ENCODE data around the gene BABAM2.

BABAM2 gene

DNA sequence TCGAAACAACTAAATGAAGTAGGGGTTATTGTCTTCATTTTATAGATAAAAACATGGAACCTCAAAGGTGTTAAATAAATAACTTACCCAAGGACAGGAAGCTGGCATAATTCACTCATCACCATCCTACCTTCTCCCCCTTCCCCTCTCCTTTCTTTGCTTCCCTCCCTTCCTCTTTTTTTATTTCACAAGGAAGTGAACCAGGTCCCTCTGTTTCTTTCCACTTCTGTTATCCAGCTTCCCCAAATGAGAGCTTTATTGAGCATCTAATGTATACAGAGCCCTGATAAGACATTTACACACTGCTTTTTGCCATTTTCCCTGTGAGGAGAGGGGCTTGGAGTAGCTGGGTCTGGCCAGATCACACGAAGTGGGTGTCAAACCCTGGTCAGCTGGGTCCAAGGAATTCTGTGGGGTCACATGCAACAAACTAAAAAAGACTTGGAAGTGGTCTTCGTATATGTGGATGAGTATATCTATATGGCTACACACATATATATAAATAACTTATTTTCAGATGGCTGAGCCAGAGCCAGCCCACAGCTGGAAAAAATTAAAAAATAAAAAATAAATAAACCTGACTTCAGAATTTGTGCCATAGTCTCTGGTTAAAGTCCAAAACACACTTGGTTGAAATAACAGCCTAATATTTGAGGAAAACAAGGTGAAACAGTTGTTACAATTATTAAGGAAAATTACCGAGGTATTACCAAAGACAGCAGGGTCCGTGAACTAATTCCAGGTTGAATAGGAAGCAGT lies 452.8 kb downstream of the BABAM2 start:
- DNase-seq (ENCODE audit: low read depth in 2 of 2): no peak

DNA sequence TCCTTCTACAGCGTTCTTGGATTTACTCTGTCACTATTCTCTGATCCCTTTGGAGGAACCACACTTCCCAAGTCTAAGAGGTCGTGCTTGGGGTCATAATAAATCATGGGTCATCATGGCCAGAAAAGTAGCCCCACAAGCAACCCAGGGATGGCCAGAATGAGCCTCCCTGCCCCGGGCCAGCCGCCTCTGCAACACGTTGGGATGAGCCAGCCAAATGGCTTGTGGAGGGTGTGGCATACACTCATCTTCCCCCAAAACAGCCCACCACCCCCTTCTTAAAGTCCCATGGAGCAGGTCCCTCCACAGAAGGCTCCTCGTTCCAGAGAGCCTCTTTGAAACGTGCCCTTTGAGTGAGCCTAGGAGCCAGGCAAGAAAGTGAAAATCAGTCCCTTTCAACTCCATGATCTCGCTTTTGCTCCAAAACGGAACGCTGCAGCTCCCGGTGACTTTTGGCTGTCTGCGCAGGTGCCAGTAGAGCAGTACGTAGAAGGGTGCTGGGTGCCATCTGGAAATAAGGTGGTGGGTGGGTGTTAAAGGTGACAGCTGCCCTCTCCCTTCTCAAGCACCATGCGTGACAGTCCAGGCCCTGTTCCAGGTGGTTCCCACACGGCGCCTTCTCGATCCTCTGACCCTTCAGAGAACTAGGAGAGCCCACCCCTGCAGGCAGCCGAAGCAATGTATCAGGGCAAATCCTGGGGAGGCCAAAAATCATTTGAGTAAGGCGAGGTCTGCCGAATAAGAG lies 453.6 kb downstream of the BABAM2 start:
- DNase-seq (ENCODE audit: low read depth in 2 of 2): no peak

DNA sequence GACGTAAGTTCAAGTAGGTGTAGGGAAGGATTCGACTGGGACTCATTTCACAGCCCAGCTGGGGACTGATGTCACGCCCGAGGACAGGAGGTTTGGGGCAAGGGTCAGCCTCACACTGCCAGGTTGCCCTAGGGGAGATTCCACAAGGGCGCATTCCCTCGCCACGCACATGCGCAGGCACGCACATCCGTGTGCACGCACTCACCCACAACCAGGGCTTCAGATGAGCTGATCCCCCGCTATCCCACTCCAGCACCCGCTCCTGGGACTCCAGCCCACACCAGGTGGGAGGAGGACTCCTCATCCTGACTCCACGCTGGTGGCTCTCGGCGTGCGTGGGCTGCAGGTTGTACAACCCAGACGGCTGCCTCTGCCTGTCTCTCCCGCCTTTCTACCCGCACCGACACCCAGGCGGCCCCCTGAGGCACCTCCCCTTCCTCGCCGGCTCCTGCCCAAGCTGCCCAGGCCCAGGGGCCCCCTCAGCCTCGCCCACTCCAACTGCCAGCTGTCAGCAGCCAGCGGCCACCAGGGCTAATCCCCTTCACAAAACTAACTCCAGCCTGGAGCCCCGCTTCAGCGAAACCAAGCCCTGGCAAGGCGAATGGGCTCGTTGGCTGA lies 454.3 kb downstream of the BABAM2 start:
- DNase-seq (ENCODE audit: low read depth in 2 of 2): no peak

DNA sequence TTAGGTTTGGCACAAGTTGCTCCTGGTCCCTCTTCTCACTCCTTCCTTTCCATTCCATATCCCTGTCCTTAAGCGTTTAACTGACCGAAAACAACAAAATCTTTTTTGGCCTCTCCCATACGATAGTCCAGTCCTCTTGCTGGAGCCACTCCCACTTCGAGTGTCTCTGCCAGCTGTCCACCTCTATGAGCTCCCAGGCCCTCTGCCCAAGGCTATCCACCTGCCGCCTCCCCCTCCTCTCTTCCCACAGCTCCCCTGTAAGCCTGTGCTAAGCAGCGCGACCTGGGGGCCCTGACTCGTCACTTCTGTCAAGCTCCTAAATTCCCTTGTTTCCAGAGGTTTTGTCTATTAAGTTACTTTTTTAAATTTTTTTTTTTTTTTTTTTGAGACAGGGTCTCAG lies 455.1 kb downstream of the BABAM2 start:
- no peak for DNase-seq (ENCODE audit: low read depth in 2 of 2)

DNA sequence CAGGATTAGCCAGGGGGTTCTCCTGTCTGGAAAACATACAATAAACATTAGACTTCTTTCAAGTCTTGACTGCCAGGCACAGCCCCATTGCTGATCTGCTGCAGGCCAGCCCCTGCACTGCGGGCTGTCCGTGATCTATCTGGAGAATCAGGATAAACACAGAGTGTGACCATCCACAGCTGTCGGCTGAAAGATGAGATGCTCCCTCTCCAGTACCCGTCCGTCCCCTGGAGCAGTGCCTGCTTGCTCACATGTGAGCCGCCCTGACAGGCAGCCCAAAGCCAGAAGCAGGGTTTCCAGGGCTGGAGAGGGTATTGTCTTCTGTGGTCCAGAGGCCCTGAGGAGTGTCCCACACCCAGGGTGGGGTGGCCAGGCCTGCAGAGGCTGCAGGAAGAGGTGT lies 456.1 kb downstream of the BABAM2 start:
- no peak for DNase-seq (ENCODE audit: low read depth in 2 of 2)

DNA sequence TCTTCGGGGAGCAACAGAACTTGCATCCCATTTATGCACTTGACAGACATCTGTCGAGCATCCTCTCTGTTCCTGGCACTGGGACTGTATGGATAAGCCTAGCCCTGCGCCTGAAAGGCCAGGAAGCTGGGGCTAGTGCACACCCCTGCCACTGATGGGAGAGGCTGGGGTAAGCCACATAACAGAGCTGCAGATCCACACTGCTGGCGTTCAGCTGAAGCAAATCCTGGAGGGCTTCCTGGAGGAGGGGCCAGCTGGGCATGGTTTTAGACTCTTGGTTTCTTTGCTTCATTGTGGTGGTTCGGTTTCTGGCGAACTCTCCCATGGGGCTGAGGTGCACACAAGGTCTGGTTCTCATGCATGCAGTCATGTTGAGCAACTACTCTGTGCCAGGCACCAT lies 456.7 kb downstream of the BABAM2 start:
- DNase-seq (ENCODE audit: low read depth in 2 of 2): no peak

DNA sequence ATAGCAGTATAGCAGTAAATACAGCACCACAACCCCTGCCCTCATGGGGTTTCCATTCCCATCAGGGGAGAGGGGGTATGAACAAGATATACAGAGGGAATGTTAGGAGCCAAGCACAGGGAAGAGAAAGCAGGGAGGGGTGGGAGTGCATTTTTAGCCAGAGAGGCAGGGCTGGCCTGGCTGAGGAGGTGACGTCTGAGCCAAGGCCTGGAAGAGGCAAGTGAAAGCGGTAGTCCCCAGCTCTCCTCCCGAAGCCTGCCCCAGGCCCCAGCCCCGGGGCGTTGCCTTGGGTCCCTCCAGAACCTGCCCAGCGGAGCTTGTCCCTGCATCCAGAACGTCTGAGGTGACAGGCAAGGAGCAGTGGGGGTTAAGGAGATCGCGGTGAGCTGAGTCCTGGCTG lies 457.1 kb downstream of the BABAM2 start:
- DNase-seq (ENCODE audit: low read depth in 2 of 2): no peak

DNA sequence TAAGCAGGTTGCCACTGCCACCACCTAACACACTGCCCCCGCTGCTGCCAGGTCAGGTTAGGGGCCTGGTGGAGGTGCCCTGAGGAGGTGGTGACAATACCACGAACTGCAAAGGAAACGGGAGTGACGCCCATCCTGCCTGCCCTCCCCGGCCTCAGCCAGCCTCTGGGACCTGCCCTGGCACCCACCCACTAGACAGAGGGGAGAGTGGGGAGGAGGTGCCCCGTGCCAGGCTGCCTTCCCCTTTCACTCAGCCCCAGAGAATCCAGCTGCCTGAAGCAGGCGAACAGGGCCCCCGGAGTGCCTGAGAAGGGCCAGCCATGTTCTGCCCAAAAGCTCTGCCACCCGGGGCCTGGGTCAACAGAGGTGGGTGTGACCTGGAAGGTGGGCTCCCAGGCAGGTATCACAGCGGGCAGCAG lies 457.6 kb downstream of the BABAM2 start:
- DNase-seq (ENCODE audit: low read depth in 2 of 2): no peak

DNA sequence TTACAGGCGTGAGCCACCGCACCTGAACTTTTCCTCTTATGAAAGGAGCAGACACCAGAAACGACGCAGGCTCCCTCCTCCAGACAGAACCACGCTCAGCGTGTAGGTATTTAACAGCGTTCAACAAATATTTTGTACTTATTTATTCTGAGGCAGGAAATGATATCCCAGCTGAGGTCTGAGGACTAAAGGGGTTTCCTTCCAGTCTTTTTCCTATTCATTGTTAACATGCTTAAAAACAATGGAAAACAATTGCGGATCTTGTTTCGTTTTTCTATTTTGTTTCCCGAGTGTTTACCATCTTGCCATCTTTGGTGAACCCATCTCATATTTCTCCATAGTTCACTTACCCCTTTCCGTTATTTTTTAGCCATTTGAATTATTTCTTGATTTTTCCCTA lies 458.4 kb downstream of the BABAM2 start:
- DNase-seq (ENCODE audit: low read depth in 2 of 2): no peak

DNA sequence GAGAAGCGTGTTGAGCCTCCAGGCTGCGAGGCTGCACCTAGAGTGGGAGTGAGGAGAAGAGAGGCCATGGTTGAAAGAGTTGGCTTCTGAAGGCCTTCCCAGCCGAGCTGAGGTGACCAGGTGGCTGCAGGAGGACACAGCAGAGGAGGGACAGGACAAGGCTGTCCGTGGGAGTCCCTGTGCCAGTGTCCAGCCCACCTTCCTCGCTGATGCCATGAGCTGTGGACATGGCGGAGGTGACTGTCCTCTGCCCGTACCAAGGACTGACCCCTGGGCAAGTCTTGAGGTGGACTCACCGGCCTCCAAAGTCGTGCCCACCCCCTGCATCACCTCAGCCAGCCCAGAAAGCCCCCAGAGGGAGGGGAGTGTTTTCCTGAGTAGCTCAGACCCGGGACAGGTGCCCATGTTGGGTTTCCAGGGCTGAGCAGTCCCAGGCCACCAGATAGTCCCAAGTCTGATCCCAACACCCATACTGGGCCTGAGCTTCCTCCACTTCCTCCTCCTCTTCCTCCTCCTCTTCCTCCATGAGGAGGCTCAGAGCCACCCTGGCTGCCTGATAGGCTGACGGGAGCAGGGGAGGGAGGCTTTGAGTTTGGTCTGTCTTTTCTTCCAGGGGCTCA lies 459.1 kb downstream of the BABAM2 start:
- DNase-seq (ENCODE audit: low read depth in 2 of 2): no peak

DNA sequence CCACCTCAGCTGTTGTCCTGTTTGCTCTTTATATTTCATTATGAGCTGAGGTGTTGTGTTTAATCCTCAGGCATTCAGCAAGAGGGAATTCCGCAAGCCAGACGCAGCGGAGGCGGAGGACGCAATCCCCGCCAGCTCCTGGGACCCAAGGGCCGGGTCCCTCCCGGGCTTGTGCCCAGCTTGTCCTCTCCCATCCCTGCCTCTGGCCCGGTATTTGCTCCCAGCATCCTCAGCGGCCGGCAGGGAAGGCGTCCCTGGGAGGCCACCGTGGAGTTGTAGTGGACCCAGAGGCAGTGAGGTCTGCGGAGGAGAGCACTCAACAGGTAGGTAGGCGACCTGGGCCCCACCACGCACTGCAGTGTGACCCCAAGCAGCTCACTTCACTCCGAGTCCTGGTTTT lies 459.7 kb downstream of the BABAM2 start:
- no peak for DNase-seq (ENCODE audit: low read depth in 2 of 2)

DNA sequence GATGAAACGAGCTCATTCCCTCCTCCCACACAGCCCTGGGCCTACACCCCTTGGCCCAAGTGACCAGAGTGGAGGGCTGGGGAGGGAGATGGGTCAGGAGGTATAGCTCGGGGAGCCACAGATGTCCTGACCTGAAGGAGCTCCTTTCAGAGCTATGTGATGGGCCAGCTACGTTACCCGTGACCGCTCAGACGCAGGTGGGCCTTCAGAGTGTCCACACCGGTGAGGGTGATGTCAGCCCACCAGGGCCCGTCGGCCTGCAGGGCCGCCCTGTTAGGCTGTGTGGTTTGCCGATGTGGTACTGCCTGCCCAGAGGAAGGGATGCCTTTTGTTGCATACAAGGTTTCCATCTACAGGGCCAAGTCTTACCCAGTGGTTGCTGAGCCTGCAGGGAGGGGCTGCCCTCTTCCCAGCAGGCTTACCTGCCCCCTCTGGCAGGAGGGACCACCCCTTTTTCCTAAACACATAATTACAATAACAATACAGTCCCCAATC lies 460.3 kb downstream of the BABAM2 start:
- DNase-seq (ENCODE audit: low read depth in 2 of 2): no peak

DNA sequence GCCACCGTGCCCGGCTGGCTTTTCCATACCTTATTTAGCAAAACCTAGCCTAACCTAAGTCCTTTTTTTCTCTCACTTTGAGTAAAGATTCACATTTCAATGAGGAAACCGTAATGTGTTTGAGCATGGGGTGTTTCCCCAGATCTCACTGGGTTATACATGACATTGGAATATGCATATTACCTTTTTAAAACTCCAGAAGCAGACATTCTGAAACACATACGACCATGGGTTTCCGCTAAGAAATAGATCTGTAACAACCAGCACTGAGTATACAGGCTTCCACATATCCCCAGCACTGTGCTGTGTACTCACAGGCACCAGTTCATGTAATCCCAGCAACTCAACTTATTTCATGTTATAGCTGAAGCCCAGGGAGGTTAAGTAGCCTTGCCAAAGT lies 461.1 kb downstream of the BABAM2 start:
- DNase-seq (ENCODE audit: low read depth in 2 of 2): no peak

DNA sequence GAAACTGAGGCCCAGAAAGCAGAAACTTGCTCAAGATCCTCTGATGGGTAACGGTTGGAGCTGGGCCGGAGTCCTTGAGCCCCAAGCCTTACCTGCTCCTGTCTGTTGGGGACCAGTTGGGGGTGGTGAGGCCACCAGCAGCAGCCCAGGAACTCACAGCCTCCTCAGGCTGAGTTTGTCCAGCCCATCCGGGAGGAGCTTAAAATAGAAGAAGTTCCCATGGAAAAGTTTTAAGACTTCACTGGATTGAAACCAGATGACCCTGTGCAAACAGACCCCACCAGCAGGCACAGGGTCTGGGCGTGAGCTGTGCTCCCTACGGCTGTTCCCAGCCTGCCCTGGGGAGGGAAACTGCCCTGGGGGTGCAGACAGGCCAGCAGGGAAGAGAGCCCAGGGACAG lies 461.6 kb downstream of the BABAM2 start:
- no peak for DNase-seq (ENCODE audit: low read depth in 2 of 2)

DNA sequence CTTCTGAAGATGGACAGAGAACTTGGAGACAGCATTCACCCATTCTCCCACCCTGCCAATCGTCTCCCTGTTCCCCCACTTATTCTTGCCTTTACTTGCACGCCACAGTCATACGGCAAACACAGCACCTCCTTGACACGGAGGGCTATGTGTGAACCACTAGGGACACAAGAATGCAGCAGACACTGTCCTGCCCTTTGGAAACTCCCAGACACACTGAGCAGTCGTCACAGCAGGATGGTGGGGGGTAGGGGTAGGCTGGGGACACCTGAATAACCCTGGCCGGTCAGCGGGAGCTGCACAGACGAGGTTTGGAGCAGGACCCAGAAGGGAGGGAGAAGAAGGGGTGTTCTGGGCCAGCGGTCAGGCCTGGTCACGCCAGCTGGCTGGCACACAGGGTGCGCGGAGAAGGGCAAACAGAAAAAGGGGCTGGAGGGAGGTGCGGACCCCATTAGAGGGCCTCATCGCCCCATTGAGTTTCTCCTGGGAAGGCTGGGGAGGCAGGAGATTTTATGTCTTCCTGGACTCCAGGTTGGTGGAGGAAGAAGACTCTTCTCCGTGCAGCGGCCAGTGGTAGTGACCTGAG lies 462.2 kb downstream of the BABAM2 start:
- no peak for DNase-seq (ENCODE audit: low read depth in 2 of 2)

DNA sequence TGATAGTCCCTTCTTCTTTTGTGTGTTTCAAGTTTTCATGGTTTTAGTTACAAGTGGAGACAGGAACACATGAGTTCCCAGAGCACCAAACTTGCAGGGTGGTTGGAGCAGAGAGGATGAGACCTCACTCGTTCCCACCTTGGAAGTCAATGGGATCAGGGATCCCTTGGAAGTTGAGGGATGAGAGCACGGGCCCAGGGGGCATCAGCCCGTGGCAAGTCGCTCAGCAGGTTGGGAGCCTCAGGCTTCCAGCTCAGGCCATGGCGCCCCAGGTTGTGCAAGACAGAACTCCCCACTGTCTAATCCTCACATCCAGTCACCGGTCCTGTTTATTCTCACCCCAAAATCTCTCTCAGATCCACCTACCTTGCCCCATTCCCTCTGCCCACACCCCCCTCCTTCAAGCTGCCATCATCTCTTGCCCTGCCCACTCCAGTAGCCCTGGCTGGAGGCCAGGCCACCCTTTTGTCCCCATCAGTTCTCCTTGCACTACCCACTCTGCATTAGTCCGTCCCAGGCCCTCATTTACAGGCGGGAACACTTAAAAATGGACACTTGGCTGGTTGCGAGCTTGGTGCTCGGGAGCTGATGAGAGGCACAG lies 464.5 kb downstream of the BABAM2 start:
- no peak for DNase-seq (ENCODE audit: low read depth in 2 of 2)

DNA sequence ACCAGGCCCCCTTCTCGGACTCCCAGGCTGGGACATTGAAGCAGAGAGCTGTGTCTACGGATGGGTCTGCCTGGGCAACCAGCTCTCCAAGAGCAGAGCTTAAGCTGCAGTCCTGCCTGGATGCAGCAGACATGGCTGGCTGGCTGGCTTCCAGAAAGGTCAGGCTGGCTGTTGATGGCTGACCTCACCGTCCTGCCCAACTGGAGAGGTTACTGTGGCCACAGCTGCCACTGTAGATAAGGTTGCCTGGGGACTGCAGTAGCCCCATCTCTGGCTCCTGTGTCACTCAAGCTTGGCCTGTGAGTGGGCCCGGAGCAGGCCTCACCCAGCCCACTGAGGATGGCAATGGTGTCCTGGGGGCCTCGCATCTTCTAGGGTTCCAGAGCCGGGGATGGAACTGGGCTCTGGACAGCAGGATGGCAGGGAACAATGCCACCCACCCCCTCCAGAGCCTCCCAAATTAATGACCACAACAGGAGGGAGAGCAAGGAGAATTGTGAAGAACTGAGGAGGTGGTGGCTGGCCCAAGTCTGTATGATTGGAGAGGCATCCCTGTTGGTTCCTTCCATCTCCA lies 465.1 kb downstream of the BABAM2 start:
- no peak for DNase-seq (ENCODE audit: low read depth in 2 of 2)

DNA sequence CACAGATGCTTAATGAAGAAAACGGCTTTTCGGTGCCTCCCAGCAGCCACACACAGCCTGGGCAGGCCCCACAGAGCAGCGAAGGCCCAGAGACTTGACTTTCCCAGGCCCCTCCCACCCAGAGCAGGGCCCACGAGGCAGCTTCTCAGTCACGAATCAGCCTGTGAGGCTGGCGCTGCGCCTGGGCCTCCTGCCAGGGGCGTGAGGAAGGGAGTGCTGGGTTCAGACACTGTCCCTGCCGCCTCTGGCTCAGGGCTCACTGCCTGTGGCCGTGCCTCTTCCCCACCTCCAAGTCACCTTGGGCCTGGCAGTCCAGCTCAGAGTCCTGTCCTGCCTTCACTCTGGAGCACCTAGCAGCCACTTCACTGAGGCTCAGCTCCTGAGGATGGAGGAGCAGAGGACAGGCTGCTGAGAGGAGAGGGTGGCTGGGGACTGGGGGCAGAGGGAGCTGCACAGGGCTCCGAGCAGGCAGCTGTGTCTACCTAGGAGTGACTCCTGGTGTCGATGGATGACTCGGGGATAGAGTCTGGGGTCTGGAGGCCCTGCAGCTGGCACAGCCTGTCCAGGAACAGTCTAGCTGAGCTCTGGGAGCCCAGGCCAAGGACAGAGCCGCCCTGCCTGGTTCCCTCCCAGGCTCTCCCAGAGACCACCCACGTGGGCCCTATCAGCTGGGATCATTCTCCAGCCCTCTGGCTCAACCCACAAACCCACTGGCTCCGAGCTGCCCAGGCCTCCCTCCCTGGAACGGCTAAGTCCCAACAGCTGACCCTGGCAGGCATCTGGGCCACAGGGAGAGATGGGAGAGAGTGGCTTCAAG lies 465.8 kb downstream of the BABAM2 start:
- DNase-seq (ENCODE audit: low read depth in 2 of 2): no peak

DNA sequence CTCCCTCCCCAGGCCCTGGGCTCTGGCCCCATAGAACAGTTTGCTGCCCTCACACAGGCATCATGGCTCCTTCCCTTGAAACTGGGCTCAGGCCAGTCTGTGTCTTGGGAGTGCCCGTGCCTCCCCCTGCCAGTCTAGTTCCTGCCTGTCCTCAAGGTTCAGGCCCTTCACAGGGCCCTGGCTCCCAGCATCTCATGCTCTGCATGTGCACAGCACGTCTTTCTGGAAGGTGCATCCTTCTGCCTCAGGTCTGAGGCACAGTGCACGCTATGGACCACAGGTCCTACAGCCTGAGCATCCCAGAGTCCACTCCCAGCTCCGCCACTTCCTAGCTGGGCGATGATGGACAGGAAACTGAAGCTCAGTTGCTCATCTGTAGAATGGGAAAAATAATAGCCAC lies 466.5 kb downstream of the BABAM2 start:
- DNase-seq (ENCODE audit: low read depth in 2 of 2): no peak

DNA sequence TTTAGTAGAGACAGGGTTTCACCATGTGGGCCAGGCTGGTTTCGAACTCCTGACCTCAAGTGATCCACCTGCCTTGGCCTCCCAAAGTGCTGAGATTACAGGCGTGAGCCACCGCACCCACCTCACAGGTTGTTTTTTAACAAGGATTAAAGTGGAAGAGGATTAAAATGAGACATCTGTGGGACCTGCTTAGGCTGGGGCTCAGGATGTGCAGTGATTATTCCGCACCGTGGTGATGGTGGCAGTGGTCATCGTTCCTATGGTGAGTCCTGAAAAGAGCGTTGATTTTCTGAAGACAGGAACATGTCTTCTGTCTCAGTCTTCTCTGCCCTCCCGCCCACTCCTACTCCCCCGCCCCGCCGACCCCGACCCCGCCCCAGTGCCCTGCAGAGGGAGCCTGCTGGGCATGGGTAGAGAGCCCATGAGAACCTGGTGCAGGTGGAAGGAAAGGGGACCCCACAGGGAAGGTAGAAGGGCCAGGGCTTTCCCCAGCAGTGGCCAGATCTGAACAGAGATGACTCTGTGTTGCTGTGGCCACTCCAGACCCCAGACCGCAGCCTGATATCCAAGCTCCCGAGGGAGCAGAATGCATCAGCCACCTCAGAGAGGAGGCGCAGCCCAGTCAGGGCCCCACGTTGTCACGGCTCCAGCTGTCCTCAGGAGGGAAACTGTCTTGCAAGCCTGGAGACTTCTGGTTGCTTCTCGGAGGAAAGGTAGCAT lies 467.6 kb downstream of the BABAM2 start:
- no peak for DNase-seq (ENCODE audit: low read depth in 2 of 2)

Data from stimulated activated CD4-positive, alpha-beta T cell treated with anti-CD3 and anti-CD28 coated beads, Interleukin-1b, Interleukin-23, amount 100 ng/mL, for 1 hour (primary cell).